Osteoblast (primary cell): Measurements from ENCODE around the gene RTP3. TPM values are rescaled to one million over a fixed set of nuclear protein-coding genes. Genes with fewer than 3 reads are reported as not detected.

Experiments
- DNase-seq: peaks from one replicate; pipeline ENCODE4 v3.0.0; 2011; ENCODE audit warnings: low spot score, mixed read lengths; ENCODE audit not compliant: insufficient read length; ENCODE audit errors: missing footprints
- H2AFZ ChIP-seq: 2 replicates; pipeline ENCODE4 v1.6.0; 2011; ENCODE audit warnings: mild to moderate bottlenecking, low read length
- H3K27ac ChIP-seq: 2 replicates; pipeline ENCODE4 v1.5.1; 2011; ENCODE audit warnings: mild to moderate bottlenecking, low read depth, low read length, moderate library complexity
- H3K27me3 ChIP-seq: 2 replicates; pipeline ENCODE4 v1.6.0; 2012; ENCODE audit warnings: mild to moderate bottlenecking, control low read depth, inconsistent platforms, low read length, moderate library complexity; ENCODE audit not compliant: insufficient read depth
- H3K36me3 ChIP-seq: 2 replicates; pipeline ENCODE4 v1.5.1; 2011; ENCODE audit warnings: mild to moderate bottlenecking, low read length, control low read depth, moderate library complexity; ENCODE audit not compliant: insufficient read depth
- H3K4me1 ChIP-seq: 2 replicates; pipeline ENCODE4 v1.5.1; 2011; ENCODE audit warnings: mild to moderate bottlenecking, low read length, control low read depth, moderate library complexity; ENCODE audit not compliant: insufficient read depth
- H3K4me2 ChIP-seq: 2 replicates; pipeline ENCODE4 v1.6.0; 2011; ENCODE audit warnings: mild to moderate bottlenecking, low read length; ENCODE audit not compliant: insufficient read depth
- H3K4me3 ChIP-seq: fragments of 200-600 bp; sonication (generic); 3 replicates; pipeline ENCODE4 v1.5.1; 2012; ENCODE audit warnings: mild to moderate bottlenecking, low read length, inconsistent platforms; ENCODE audit not compliant: insufficient read depth
- H3K79me2 ChIP-seq: 2 replicates; pipeline ENCODE4 v1.6.0; 2012; ENCODE audit warnings: mild to moderate bottlenecking, low read length, control low read depth, inconsistent platforms; ENCODE audit not compliant: insufficient read depth
- H3K9me3 ChIP-seq: 2 replicates; pipeline ENCODE4 v1.5.1; 2011; ENCODE audit warnings: low read depth, low read length, control low read depth
- H4K20me1 ChIP-seq: 2 replicates; pipeline ENCODE4 v1.6.0; 2012; ENCODE audit warnings: mild to moderate bottlenecking, low read length, control low read depth; ENCODE audit not compliant: insufficient read depth
- total RNA-seq: library from RNA; depleted of rRNA; stranded (reverse); fragments of >200 nt; gene quantifications from 2 replicates; pipeline ENCODE4 v1.2.3, GENCODE V29; 2012
- TF ChIP-seq, protein P1 (sequence below): IDR thresholded peaks from 2 replicates; pipeline ENCODE4 v1.5.1; 2011; ENCODE audit warnings: mild to moderate bottlenecking, low read depth, low read length, moderate library complexity; ENCODE audit errors: extremely low read depth

Gene RTP3
- total RNA-seq, 1 donor: not detected

DNA sequence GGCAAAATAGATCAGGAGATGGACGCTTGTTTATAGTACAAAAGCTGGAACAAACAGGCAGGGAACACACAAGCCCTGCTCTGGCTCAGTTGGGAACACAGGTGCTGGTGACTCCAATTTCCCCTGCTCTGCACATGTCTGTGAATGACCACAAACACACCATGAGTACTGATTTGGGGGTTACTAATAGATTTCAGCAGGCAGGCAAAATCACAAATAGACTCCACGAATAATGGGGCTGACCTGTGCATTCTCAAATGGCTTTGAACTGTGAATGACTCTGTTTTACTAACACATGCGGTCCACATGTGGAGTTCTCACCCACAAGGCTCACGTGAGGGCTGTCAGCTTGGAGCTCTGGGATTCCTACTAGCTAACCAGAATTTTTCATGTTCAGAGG, 3.9 kb downstream of the RTP3 start:
- TF ChIP-seq, protein P1, sequence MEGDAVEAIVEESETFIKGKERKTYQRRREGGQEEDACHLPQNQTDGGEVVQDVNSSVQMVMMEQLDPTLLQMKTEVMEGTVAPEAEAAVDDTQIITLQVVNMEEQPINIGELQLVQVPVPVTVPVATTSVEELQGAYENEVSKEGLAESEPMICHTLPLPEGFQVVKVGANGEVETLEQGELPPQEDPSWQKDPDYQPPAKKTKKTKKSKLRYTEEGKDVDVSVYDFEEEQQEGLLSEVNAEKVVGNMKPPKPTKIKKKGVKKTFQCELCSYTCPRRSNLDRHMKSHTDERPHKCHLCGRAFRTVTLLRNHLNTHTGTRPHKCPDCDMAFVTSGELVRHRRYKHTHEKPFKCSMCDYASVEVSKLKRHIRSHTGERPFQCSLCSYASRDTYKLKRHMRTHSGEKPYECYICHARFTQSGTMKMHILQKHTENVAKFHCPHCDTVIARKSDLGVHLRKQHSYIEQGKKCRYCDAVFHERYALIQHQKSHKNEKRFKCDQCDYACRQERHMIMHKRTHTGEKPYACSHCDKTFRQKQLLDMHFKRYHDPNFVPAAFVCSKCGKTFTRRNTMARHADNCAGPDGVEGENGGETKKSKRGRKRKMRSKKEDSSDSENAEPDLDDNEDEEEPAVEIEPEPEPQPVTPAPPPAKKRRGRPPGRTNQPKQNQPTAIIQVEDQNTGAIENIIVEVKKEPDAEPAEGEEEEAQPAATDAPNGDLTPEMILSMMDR: no peak
- no peak overlapping the region for H2AFZ ChIP-seq
- H3K79me2 ChIP-seq: no peaks in the 10 kb centered on the region
- no peaks in the 10 kb centered on the region for H3K9me3 ChIP-seq
- H3K4me1 ChIP-seq: peaks cover 24% of the 10 kb centered on the region
- H3K36me3 ChIP-seq: no peaks in the 10 kb centered on the region
- no peak overlapping the region for H3K4me2 ChIP-seq
- H3K27me3 ChIP-seq: no peaks in the 10 kb centered on the region
- no peak overlapping the region for H3K27ac ChIP-seq
- H4K20me1 ChIP-seq: no peaks in the 10 kb centered on the region
- no peak overlapping the region for H3K4me3 ChIP-seq
- no peak for DNase-seq

DNA sequence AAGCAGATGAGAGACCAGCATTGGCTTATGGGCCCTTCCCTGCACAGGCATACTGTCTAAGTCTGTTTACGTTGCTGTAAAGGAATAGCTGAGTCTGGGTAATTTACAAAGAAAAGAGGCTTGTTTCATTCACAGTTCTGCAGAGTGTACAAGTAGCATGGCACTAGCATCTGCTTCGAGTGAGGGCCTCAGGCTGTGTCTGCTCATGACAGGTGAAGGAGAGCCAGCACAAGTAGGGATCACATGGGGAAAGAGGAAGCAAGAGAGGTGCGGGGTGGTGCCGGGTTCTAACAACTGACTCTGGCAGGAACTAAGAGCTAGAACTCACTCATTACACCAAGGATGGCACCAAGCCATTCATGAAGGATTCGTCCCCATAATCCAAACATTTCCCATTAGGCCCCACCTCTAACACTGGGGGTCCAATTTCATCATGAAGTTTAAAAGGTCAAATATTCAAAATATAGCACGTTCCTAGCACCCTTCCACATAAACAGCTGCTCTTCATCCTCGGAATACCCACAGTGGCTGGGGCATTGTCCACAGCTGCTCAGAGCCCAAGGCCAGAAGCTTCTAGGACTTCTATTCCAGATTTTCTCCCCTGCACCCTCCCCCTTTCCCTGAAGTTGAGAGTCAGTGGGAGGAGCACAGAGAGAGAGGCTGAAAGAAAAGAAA, 5.6 kb downstream of the RTP3 start:
- Histone ChIP-seq H3K27ac (no peak overlapping the region), H3K4me3 (no peak overlapping the region), H3K36me3 (no peaks in the 10 kb centered on the region), H2AFZ (no peak overlapping the region), H3K79me2 (no peaks in the 10 kb centered on the region), H4K20me1 (no peaks in the 10 kb centered on the region), H3K9me3 (no peaks in the 10 kb centered on the region), H3K27me3 (no peaks in the 10 kb centered on the region), H3K4me2 (no peak overlapping the region), H3K4me1 (peaks cover 20% of the 10 kb centered on the region)
- TF ChIP-seq, protein P1: no peak
- DNase-seq: no peak

DNA sequence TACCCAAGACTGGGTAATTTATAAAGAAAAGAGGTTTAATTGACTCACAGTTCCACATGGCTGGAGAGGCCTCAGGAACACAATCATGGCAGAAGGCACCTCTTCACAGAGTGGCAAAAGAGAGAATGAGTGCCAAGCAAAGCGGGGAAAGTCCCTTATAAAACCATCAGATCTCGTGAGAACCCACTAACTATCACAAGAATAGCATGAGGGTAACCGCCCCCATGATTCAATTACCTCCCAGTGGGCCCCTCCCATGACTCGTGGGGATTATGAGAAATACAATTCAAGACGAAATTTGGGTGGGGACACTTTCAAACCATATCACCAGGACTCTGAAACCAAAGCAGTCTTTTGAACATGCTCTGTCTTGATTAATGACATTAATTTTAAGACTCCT, 7.0 kb downstream of the RTP3 start:
- Histone ChIP-seq H3K9me3 (no peaks in the 10 kb centered on the region), H3K4me2 (no peak overlapping the region), H4K20me1 (no peaks in the 10 kb centered on the region)

DNA sequence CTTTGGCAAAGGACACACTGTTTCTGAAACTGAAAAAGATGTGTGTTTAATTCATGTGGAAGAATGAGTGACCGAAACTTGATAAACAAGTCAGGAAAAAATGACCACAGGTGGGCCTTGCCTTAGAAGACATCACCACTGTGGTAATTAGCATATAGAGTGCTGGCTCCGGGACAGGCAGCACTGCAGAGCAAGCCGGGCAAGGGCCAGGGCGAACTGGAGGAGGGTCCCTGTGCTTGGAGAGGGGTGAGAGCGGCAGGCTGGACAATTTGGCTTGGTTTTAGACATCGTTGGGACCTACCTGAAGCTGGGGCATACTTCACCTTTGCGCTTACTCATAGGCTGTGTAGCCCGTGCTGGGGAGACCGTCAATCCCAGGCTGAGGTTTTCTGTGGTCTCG, 8.2 kb downstream of the RTP3 start:
- Histone ChIP-seq H3K4me3 (no peak overlapping the region), H3K36me3 (no peaks in the 10 kb centered on the region), H2AFZ (no peak overlapping the region), H3K27me3 (no peaks in the 10 kb centered on the region), H3K4me2 (no peak overlapping the region), H3K4me1 (peaks cover 10% of the 10 kb centered on the region), H3K9me3 (no peaks in the 10 kb centered on the region), H3K27ac (no peak overlapping the region), H3K79me2 (no peaks in the 10 kb centered on the region), H4K20me1 (no peaks in the 10 kb centered on the region)
- TF ChIP-seq, protein P1: no peak
- DNase-seq: no peak

More for the DNA sequence above, 7.0 kb downstream of the RTP3 start:
- no peak overlapping the region for H3K27ac ChIP-seq
- no peak overlapping the region for H2AFZ ChIP-seq
- no peaks in the 10 kb centered on the region for H3K79me2 ChIP-seq
- no peaks in the 10 kb centered on the region for H3K27me3 ChIP-seq
- no peak overlapping the region for H3K4me3 ChIP-seq
- no peaks in the 10 kb centered on the region for H3K36me3 ChIP-seq
- no peak for DNase-seq
- TF ChIP-seq, protein P1: no peak
- peaks cover 20% of the 10 kb centered on the region for H3K4me1 ChIP-seq
